Left hindlimb (tissue), 1 donor: ENCODE measurements around the gene RAB26.
"Not testable (repeated sequence)": the region's sequence is repeated elsewhere in the genome, so short reads cannot be mapped to it uniquely, and the experiment has no call there.

Source experiments
- DNase-seq: peaks from one replicate; pipeline ENCODE4 v3.0.0-alpha.2; 2018

Gene RAB26

GRCh38 chr16:2117960-2118722 lies 30.3 kb upstream of the RAB26 start:
- not testable (repeated sequence) for DNase-seq

- DNase-seq = not testable (repeated sequence)
Observed at GRCh38 chr16:2121325-2121724, 27.1 kb upstream of the RAB26 start.

GRCh38 chr16:2121853-2122252 lies 26.6 kb upstream of the RAB26 start:
- no peak for DNase-seq

- DNase-seq = no peak
Observed at GRCh38 chr16:2122429-2122828, 26.0 kb upstream of the RAB26 start.

- DNase-seq = not testable (repeated sequence)
Observed at GRCh38 chr16:2122934-2123683, 25.3 kb upstream of the RAB26 start.

- not testable (repeated sequence) for DNase-seq
Observed at GRCh38 chr16:2123706-2124376, 24.6 kb upstream of the RAB26 start.

GRCh38 chr16:2124377-2124693 lies 24.1 kb upstream of the RAB26 start:
- not testable (repeated sequence) for DNase-seq

GRCh38 chr16:2124694-2125444 lies 23.6 kb upstream of the RAB26 start:
- DNase-seq = peak; percentile 92

- DNase-seq = not testable (repeated sequence)
Observed at GRCh38 chr16:2125609-2126008, 22.8 kb upstream of the RAB26 start.

- peak; percentile 81 for DNase-seq
Observed at GRCh38 chr16:2126161-2126743, 22.2 kb upstream of the RAB26 start.

- DNase-seq = peak; percentile 39
Observed at GRCh38 chr16:2126928-2127556, 21.4 kb upstream of the RAB26 start.

- peak; percentile 65 for DNase-seq
Observed at GRCh38 chr16:2127630-2128280, 20.7 kb upstream of the RAB26 start.

- DNase-seq = not testable (repeated sequence)
Observed at GRCh38 chr16:2129251-2129650, 19.2 kb upstream of the RAB26 start.

- DNase-seq = not testable (repeated sequence)
Observed at GRCh38 chr16:2129890-2130447, 18.5 kb upstream of the RAB26 start.

- DNase-seq = not testable (repeated sequence)
Observed at GRCh38 chr16:2133797-2134196, 14.6 kb upstream of the RAB26 start.

- not testable (repeated sequence) for DNase-seq
Observed at GRCh38 chr16:2135071-2135470, 13.4 kb upstream of the RAB26 start.

GRCh38 chr16:2135770-2136490 lies 12.5 kb upstream of the RAB26 start, which contains the start of gene PKD1:
PKD1 (minus strand) TSS chr16:2135898; CDS start chr16:2135689, 209 bp downstream.
- peak; percentile 93 for DNase-seq

- DNase-seq = peak; percentile 28
Observed at GRCh38 chr16:2142942-2143877, 5.2 kb upstream of the RAB26 start.

- peak; percentile 28 for DNase-seq
Observed at GRCh38 chr16:2143878-2144485, 4.4 kb upstream of the RAB26 start.
